GM19397 (cell line): ENCODE measurements around the gene KCTD5.

Experiments
- ATAC-seq: cut with Tn5 transposase; IDR thresholded peaks from one replicate; pipeline ENCODE4 v1.9.1; 2021; ENCODE audit warnings: mild to moderate bottlenecking, moderate library complexity; ENCODE audit not compliant: unreplicated experiment

Gene KCTD5

DNA sequence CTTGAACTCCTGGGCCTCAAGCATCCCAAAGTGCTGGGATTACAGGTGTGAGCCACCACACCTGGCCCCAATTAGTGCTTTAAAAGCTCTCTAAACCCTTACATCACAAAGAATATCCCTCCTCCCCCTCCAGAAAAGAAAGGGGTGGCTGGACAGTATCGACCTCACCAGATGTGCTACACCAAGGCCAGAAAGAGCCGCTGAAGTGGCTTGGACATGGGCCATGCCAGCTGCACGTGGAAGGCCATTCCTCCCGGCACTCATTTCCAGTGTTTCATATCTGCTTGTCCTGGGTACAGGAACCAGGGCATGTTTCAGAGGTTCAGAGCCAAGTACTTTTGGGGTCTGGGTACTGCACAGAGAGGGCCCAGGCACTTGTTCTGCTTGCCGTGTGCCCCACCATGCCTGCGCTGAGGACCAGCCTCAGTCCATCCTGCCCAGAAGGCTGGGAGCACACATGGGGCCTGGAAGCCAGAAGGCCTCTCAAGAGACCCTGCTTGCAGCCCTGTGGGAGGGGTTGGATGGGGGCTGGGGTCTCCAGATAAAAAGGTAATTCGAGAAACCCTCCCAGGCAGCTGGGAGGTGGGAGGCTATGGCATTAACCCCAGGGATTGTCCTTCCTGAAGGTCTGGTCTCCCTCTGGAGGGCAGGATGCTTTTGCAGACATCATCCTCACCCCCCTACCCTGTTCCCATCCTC is 66.6 kb downstream of the KCTD5 start:
- no peak for ATAC-seq

DNA sequence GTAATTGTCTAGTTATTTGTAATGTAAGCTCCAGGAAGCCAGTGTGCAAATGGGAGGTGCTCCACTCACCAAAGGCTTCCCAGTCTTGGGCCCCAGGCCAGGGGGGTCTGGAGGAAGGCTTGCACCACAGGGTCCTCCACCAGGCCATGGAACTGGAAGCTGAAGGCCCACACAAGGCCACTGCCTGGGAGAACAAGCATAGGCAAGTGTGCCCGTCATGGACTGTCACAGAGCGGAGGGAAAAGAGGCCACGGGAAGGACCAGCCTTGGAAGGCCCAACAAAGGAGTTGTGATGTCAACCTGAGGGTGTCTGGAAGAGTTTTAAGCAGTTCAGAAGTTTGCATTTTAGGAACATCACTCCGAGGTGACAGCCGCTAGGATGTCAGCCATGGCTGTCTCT is 67.2 kb downstream of the KCTD5 start:
- no peak for ATAC-seq

DNA sequence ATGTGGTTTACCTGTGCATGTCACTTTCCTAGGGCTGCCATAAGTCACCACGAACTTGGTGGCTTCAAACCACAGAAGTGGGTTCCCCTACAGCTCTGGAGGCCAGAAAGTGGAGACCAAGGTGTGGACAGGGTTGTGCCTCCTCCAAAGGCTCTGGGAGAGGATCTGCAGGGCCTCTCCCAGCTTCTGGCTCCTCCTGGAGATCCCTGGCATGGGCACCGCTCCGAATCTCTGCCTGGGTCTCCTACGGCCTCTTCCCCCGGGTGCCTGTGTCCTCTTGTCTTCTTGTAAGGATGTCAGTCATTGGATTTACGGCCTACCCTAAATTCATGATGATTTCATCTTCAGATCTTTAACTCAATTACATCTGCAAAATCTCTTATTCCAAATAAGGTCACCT is 67.6 kb downstream of the KCTD5 start:
- no peak for ATAC-seq

- peak; percentile 38 for ATAC-seq
Measured at GRCh38 chr16:2751577-2752034, 69.3 kb downstream of the KCTD5 start.

DNA sequence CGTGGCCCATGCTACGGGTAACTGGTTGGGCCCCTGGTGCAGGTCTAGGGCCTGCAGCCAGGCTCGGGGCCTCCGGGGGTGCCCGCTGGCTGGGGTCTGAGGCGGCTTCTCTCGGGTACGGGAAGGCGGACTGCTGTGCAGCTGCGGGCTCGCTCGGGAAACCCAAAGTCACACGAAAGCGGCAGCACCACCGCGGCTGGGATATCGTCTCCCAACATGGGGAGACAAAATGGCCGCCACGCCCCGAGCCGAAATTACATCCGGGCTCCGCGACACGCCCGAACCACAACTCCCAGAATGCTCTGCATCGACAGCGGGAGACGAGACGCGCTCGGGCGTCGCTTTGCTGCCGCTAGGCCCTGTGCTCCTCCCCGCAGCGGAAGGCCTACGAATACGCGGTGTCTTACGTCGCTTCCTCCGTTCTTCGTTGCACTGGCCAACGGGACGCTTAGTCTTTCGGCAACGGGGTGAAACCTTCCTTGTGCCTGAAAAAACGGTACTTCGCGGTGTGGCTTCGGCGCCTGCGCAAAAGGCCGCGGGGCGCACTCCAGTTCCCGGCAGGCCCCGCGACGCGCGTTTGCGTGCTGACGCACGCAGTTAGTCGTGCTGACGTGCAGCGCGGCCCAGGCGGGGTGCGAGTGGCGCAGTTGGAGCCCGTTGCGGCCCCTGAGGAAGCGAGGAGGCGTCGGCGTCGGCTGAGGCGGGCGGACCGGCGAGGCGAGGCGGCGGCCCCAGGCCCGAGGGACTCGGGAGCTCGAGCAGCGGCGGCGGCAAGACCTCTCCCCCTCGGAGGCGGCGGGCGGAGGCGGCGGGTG is 69.9 kb downstream of the KCTD5 start, which contains the start of gene SRRM2:
SRRM2 (plus strand) TSS at position 604 of the 815 bp plus-strand sequence. CDS start 3,727 bp downstream, outside the sequence.
- ATAC-seq: peak; percentile 78

- ATAC-seq: peak; percentile 38
Measured at GRCh38 chr16:2752850-2753732, 70.8 kb downstream of the KCTD5 start.

GRCh38 chr16:2753733-2754020 is 71.4 kb downstream of the KCTD5 start:
- ATAC-seq: no peak

DNA sequence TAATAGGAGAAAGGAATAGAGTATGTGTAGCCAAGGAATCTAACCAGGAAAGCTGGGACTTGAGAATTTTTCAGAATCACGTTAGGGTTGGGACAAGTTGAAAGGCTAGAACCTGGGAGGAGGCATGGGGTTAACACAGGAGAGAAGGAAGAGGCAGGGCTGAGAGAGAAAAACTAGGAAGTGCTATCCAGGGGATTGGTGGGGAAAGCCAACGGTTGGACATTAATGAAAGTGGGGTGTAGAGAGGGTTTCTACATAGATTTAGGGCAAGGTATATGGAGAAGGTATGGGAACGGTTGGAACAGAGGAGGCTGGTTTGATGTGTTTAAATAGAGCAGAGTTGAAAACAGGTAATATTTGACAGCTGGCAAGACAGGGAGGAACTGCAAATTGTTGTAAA is 72.8 kb downstream of the KCTD5 start:
- ATAC-seq: no peak

DNA sequence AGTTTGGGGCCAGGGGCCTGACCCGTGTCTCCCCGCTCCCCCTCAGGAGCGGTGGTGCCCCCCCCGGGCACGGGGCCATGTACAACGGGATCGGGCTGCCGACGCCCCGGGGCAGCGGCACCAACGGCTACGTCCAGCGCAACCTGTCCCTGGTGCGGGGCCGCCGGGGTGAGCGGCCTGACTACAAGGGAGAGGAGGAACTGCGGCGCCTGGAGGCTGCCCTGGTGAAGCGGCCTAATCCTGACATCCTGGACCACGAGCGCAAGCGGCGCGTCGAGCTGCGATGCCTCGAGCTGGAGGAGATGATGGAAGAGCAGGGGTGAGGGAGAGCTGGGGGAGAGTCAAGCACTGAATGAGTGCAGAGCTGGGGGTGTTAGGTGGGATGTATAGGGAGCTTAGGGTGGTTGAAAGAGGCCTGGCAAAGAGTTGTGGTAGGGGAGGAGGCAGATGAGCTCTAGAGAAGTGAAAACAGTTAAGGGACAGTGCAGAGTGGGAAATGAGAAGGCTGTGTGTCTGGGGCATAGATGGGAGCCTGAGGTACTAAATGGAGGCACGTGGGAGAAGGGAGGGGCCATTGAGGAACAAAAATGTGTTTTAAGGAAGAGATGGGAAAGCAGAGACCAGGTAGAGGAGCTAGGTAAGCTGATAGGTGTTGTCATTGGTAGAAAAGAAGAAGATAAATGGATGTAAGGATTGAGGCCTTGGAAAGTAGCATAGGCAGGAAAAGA is 74.1 kb downstream of the KCTD5 start:
- ATAC-seq: no peak

DNA sequence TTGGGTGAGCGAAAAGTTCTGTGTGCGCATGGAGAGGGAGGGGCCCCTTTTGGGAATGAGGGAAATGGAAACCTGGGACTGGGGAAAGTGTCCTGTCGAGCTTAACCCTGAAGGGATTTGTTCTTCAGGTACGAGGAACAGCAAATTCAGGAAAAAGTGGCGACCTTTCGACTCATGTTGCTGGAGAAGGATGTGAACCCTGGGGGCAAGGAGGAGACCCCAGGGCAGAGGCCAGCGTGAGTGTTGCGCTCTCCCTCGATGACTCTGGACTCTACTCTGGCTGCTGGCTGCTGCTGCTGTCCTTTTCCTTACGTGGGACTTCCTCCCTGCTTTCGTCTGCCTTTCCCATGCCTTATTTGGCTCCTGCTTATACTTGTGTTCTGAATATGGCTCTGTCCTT is 75.0 kb downstream of the KCTD5 start:
- ATAC-seq: no peak
